Islet of Langerhans (tissue), 1 donor: ENCODE measurements around the gene JUND.
"Not testable (repeated sequence)": the region's sequence is repeated elsewhere in the genome, so short reads cannot be mapped to it uniquely, and the experiment has no call there.

Source experiments
- FAIRE-seq: peaks from one replicate; lab custom pipeline; 2011; peaks lifted over from hg19 to GRCh38; lab: Jason Lieb, UNC

Gene JUND

GRCh38 chr19:18281082-18282020, at the start of gene JUND:
JUND (minus strand) TSS chr19:18281622; CDS start chr19:18281484, 138 bp downstream.
- FAIRE-seq: no peak

- no peak for FAIRE-seq
Measured at GRCh38 chr19:18330868-18331267, 49.4 kb upstream of the JUND start.

- FAIRE-seq: no peak
Measured at GRCh38 chr19:18329035-18329376, 47.6 kb upstream of the JUND start.

- peak; percentile 98 for FAIRE-seq
Measured at GRCh38 chr19:18328340-18329034, 47.1 kb upstream of the JUND start.

GRCh38 chr19:18326772-18327171, 45.4 kb upstream of the JUND start:
- no peak for FAIRE-seq

- not testable (repeated sequence) for FAIRE-seq
Measured at GRCh38 chr19:18324373-18324731, 42.9 kb upstream of the JUND start.

- FAIRE-seq: no peak
Measured at GRCh38 chr19:18322759-18323460, 41.5 kb upstream of the JUND start, which contains the start of gene LSM4. LSM4 (minus strand) TSS chr19:18323076; CDS start chr19:18323020, 56 bp downstream.

GRCh38 chr19:18322318-18322758, 40.9 kb upstream of the JUND start:
- FAIRE-seq: no peak

GRCh38 chr19:18321734-18322102, 40.3 kb upstream of the JUND start:
- no peak for FAIRE-seq

- no peak for FAIRE-seq
Measured at GRCh38 chr19:18320865-18321733, 39.7 kb upstream of the JUND start.

- FAIRE-seq: no peak
Measured at GRCh38 chr19:18319591-18320135, 38.2 kb upstream of the JUND start.

- FAIRE-seq: no peak
Measured at GRCh38 chr19:18317961-18318800, 36.8 kb upstream of the JUND start.

GRCh38 chr19:18313398-18313797, 32.0 kb upstream of the JUND start:
- no peak for FAIRE-seq

GRCh38 chr19:18312092-18312534, 30.7 kb upstream of the JUND start:
- FAIRE-seq: no peak

GRCh38 chr19:18311502-18312091, 30.2 kb upstream of the JUND start:
- FAIRE-seq: no peak

GRCh38 chr19:18310966-18311365, 29.5 kb upstream of the JUND start:
- no peak for FAIRE-seq

GRCh38 chr19:18310118-18310909, 28.9 kb upstream of the JUND start:
- no peak for FAIRE-seq

GRCh38 chr19:18309525-18310064, 28.2 kb upstream of the JUND start:
- no peak for FAIRE-seq

- no peak for FAIRE-seq
Measured at GRCh38 chr19:18308948-18309325, 27.5 kb upstream of the JUND start.
